Right lobe of liver (tissue), 6 donors: ENCODE data around the gene PES1. TPM values are rescaled to one million over a fixed set of nuclear protein-coding genes. Genes with fewer than 3 reads are reported as not detected.

ENCODE experiments used
- ATAC-seq, 4 donors: fragments of 200-7000 bp; cut with Tn5 transposase; one replicate each; pipeline ENCODE4 v1.9.1; 2020; ENCODE audit warnings: mild to moderate bottlenecking in 4 of 4, moderate library complexity in 4 of 4
- DNase-seq, 3 donors: peaks; one replicate each; pipeline ENCODE4 v3.0.0-alpha.2; 2020
- H3K27ac ChIP-seq, 3 donors: fragments of 200-600 bp; one replicate each; pipeline ENCODE4 v1.8.0; 2022
- H3K27me3 ChIP-seq, 2 donors: fragments of 200-600 bp; one replicate each; pipeline ENCODE4 v1.8.0; 2022
- H3K36me3 ChIP-seq, 4 donors: fragments of 200-600 bp; sonication (generic) in 1 of 4; one replicate each; pipeline versions ENCODE4 v1.5.1 to v1.8.0; 2017 to 2022; ENCODE audit warnings: control low read depth in 1 of 4
- H3K4me1 ChIP-seq, 4 donors: fragments of 200-600 bp; sonication (generic) in 1 of 4; one replicate each; pipeline versions ENCODE4 v1.5.1 to v1.8.0; 2017 to 2022; ENCODE audit warnings: control low read depth in 1 of 4
- H3K4me3 ChIP-seq, 3 donors: fragments of 200-600 bp; one replicate each; pipeline ENCODE4 v1.8.0; 2022
- H3K9me3 ChIP-seq, 4 donors: fragments of 200-600 bp; sonication (generic) in 1 of 4; one replicate each; pipeline versions ENCODE4 v1.5.1 to v1.8.0; 2017 to 2022; ENCODE audit warnings: control low read depth in 1 of 4
- POLR2A ChIP-seq: fragments of 450-650 bp; IDR thresholded peaks from one replicate; pipeline ENCODE4 v1.6.1; 2017; ENCODE audit warnings: antibody characterized with exemption, mild to moderate bottlenecking
- WGBS: methylation state at CpG from one replicate; pipeline ENCODE4 v1.1.6; 2018; ENCODE audit warnings: low coverage, low lambda C conversion rate; ENCODE audit not compliant: insufficient coverage; ENCODE audit errors: missing lambda C conversion rate; 5-methylcytosine and 5-hydroxymethylcytosine counted together
- intact Hi-C, 2 donors: fragments of 100-400 bp; cut with DNase I; formaldehyde crosslinking; loops; one replicate each; pipeline versions ENCODE4 v1.11.2 to v1.14.1; 2022
- total RNA-seq, 6 experiments: library from RNA; depleted of rRNA in 2 of 6; stranded (reverse); fragments of >200 nt in 2 of 6; fragmentation: NEBNext Ultra II Directional in 3 of 6; extraction: Animal tissue kit (Norgen Biotek cat#: 25700) in 3 of 6; gene quantifications; one replicate each; pipeline versions ENCODE4 v1.1.0 to v1.2.4, GENCODE V29; 2016 to 2023
- TF ChIP-seq, protein P1 (sequence below), 4 donors: fragments of 200-600 bp in 3 of 4; fragments of 450-650 bp in 1 of 4; IDR thresholded peaks; one replicate each; pipeline versions ENCODE4 v1.5.1 to v1.8.0; 2016 to 2022; ENCODE audit warnings: antibody characterized with exemption in 4 of 4, mild to moderate bottlenecking in 2 of 4
- donor health status: DM: no; HTN: yes; CAD: no.
- donor health status: DM: no; HTN: no; CAD: no.
- donor health status: DM: no; HTN: no; CAD: no.
- donor health status: DM: no; HTN: yes; CAD: no.
- donor health status: DM: no; HTN: yes; CAD: no.

The PES1 gene
- total RNA-seq, 6 experiments from 2014 or later: 21.9 to 35.7 (median 31.4) TPM

DNA sequence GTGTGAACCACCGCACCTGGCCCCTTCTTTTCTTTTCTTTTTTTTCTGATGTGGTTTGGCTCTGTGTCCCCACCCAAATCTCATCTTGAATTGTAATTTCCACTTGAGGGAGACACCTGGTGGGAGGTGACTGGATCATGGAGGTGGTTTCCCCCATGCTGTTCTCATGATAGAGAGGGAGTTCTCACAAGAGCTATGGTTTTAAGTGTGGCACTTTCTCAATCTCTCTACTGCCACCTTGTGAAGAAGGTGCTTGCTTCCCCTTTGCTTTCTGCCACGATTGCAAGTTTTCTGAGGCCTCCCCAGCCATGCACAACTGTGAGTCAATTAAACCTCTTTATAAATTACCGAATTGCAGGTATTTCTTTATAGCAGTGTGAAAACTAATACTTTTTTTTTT lies 10.3 kb upstream of the PES1 start:
- H3K36me3 ChIP-seq: no peaks in the 10 kb centered on the region
- peaks cover 0 to 11% (median 5%) of the 10 kb centered on the region in 4 donors for H3K4me1 ChIP-seq
- WGBS: 18% methylated on average over 2 of the region's 3 CpGs
- DNase-seq (no peak), ATAC-seq (peak in 1 of 4 donors; percentile 13)
- no peaks in the 10 kb centered on the region for H3K27me3 ChIP-seq
- TF ChIP-seq, protein P1, sequence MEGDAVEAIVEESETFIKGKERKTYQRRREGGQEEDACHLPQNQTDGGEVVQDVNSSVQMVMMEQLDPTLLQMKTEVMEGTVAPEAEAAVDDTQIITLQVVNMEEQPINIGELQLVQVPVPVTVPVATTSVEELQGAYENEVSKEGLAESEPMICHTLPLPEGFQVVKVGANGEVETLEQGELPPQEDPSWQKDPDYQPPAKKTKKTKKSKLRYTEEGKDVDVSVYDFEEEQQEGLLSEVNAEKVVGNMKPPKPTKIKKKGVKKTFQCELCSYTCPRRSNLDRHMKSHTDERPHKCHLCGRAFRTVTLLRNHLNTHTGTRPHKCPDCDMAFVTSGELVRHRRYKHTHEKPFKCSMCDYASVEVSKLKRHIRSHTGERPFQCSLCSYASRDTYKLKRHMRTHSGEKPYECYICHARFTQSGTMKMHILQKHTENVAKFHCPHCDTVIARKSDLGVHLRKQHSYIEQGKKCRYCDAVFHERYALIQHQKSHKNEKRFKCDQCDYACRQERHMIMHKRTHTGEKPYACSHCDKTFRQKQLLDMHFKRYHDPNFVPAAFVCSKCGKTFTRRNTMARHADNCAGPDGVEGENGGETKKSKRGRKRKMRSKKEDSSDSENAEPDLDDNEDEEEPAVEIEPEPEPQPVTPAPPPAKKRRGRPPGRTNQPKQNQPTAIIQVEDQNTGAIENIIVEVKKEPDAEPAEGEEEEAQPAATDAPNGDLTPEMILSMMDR (IDR thresholded peaks at IDR 0.05): peak; percentile 33 to 44 (median 42)
- no peak for TF ChIP-seq POLR2A
- no peak overlapping the region for H3K4me3 ChIP-seq
- intact Hi-C loops: no loop called here
- no peaks in the 10 kb centered on the region for H3K9me3 ChIP-seq
- H3K27ac ChIP-seq: no peak overlapping the region

DNA sequence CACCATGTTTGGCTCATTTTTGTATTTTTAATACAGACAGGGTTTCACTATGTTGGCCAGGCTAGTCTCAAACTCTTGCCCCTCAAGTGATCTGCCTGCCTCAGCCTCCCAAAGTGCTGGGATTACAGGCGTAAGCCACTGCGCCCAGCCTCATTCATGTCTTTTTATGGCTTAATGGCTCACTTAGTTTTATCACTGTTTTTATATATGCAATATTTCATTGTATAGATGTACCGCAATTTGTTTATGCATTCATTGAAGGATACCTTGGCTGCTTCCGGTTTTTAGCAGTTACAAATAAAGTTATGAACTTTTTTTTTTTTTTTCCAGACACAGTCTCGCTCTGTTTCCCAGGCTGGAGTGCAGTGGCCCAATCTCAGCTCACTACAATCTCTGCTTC lies 9.8 kb upstream of the PES1 start:
- Histone ChIP-seq H3K27me3 (no peaks in the 10 kb centered on the region), H3K4me1 (peaks cover 0 to 11% (median 5%) of the 10 kb centered on the region in 4 donors), H3K27ac (no peak overlapping the region), H3K9me3 (no peaks in the 10 kb centered on the region), H3K4me3 (no peak overlapping the region), H3K36me3 (no peaks in the 10 kb centered on the region)
- ATAC-seq (no peak), DNase-seq (no peak)
- intact Hi-C loops: no loop called here
- TF ChIP-seq POLR2A: no peak
- TF ChIP-seq, protein P1 (IDR thresholded peaks at IDR 0.05): no peak
- 74% methylated on average over 5 of the region's 5 CpGs for WGBS

DNA sequence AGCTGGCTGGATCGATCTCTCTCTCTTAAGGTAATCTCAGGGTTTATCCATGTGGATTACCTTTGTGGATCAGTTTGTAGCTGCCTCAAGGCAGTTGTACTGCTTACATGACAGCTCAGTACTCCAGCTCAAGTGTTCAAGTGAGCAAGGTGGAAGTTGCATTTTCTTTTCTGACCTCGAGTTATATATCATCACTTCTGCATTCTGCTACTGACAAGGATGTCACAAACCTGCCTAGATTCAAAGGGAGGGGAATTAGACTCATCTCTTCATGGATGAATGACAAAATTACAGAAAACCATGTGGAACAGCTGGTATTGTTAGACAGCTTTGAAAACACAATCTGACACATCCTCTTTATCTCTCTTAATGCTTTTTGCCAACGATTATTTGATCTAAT lies 9.2 kb upstream of the PES1 start:
- WGBS: 23% methylated on average over 3 of the region's 3 CpGs
- no peaks in the 10 kb centered on the region for H3K9me3 ChIP-seq
- no peaks in the 10 kb centered on the region for H3K27me3 ChIP-seq
- H3K4me1 ChIP-seq: peaks cover 0 to 6% (median 2%) of the 10 kb centered on the region in 4 donors
- no peak overlapping the region for H3K27ac ChIP-seq
- H3K4me3 ChIP-seq: no peak overlapping the region
- ATAC-seq: no peak
- intact Hi-C loops: no loop called here
- H3K36me3 ChIP-seq: no peaks in the 10 kb centered on the region
- no peak for DNase-seq
- no peak for TF ChIP-seq POLR2A
- TF ChIP-seq, protein P1 (IDR thresholded peaks at IDR 0.05): no peak

DNA sequence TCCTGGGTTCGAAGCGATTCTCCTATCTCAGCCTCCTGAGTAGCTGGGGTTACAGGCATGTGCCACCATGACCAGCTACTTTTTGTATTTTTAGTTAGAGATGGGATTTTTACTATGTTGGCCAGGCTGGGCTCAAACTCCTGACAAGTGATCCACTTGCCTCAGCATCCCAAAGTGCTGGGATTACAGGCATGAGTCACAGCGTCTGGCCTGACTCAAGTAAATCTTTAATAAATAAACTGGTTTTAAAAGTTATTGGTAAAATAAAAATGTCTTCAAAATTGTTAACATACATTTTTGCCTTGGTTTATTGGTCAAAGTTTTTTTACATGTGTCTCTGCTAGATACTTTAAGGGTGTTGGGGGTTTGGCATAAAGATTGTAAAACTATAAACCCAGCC lies 7.3 kb upstream of the PES1 start:
- WGBS: 84% methylated on average over 3 of the region's 3 CpGs
- intact Hi-C loops: no loop called here
- no peaks in the 10 kb centered on the region for H3K27me3 ChIP-seq

More for the DNA sequence above, 7.3 kb upstream of the PES1 start:
- Histone ChIP-seq H3K4me3 (no peak overlapping the region), H3K36me3 (no peaks in the 10 kb centered on the region), H3K27ac (no peak overlapping the region), H3K9me3 (no peaks in the 10 kb centered on the region), H3K4me1 (no peaks in the 10 kb centered on the region)
- ATAC-seq (no peak), DNase-seq (no peak)
- TF ChIP-seq, protein P1 (IDR thresholded peaks at IDR 0.05): no peak
- TF ChIP-seq POLR2A: no peak
